Large intestine (tissue), 3 donors: ENCODE measurements around the gene KIT. TPM values are rescaled to one million over a fixed set of nuclear protein-coding genes. Genes with fewer than 3 reads are reported as not detected.
"Not testable (repeated sequence)": the region's sequence is repeated elsewhere in the genome, so short reads cannot be mapped to it uniquely, and the experiment has no call there.

Experiments
- DNase-seq, 2 donors: peaks; one replicate each; pipeline versions ENCODE4 v3.0.0 to v3.0.0-alpha.2; 2013
- H3K27ac ChIP-seq: one replicate; pipeline ENCODE4 v1.5.1; 2013; ENCODE audit warnings: low read length
- H3K27me3 ChIP-seq: 2 replicates; pipeline ENCODE4 v1.6.1; 2013; ENCODE audit warnings: low read length; ENCODE audit not compliant: control insufficient read depth, insufficient read depth
- H3K36me3 ChIP-seq: 2 replicates; pipeline ENCODE4 v1.6.1; 2013; ENCODE audit warnings: low read length; ENCODE audit not compliant: control insufficient read depth, insufficient read depth
- H3K4me1 ChIP-seq: one replicate; pipeline ENCODE4 v1.6.1; 2013; ENCODE audit warnings: low read length; ENCODE audit not compliant: control insufficient read depth, insufficient read depth
- H3K4me3 ChIP-seq: one replicate; pipeline ENCODE4 v1.5.1; 2013; ENCODE audit warnings: low read length
- H3K9me3 ChIP-seq: one replicate; pipeline ENCODE4 v1.6.1; 2013; ENCODE audit warnings: mild to moderate bottlenecking, low read depth, low read length, moderate library complexity; ENCODE audit not compliant: control insufficient read depth
- WGBS: methylation state at CpG from one replicate; pipeline ENCODE4 v1.1.5; 2013; ENCODE audit warnings: low lambda C conversion rate; ENCODE audit not compliant: insufficient coverage; 5-methylcytosine and 5-hydroxymethylcytosine counted together
- polyA plus RNA-seq: library from polyadenylated mRNA; unstranded; fragments of 120-200 nt; gene quantifications from one replicate; pipeline ENCODE4 v1.2.1, GENCODE V29; 2013

The KIT gene
- polyA plus RNA-seq, 1 donor = 20.3 TPM

GRCh38 chr4:54637325-54637724, 20.4 kb upstream of the KIT start:
- H3K27me3 ChIP-seq = no peaks in the 10 kb centered on the region
- WGBS = 40% methylated on average over 1 of the region's 4 CpGs
- no peaks in the 10 kb centered on the region for H3K36me3 ChIP-seq
- no peak overlapping the region for H3K27ac ChIP-seq
- peaks cover 4% of the 10 kb centered on the region for H3K9me3 ChIP-seq
- no peak for DNase-seq
- no peak overlapping the region for H3K4me3 ChIP-seq
- no peaks in the 10 kb centered on the region for H3K4me1 ChIP-seq

GRCh38 chr4:54641101-54641500, 16.7 kb upstream of the KIT start:
- not testable (repeated sequence) for H3K27ac ChIP-seq, H3K9me3 ChIP-seq, DNase-seq, H3K4me1 ChIP-seq, H3K36me3 ChIP-seq, H3K27me3 ChIP-seq, H3K4me3 ChIP-seq
- WGBS = 100% methylated on average over 3 of the region's 9 CpGs

GRCh38 chr4:54643172-54643571, 14.6 kb upstream of the KIT start:
- Histone ChIP-seq H3K4me3 (no peak overlapping the region), H3K27ac (no peak overlapping the region), H3K27me3 (no peaks in the 10 kb centered on the region), H3K9me3 (no peaks in the 10 kb centered on the region), H3K36me3 (no peaks in the 10 kb centered on the region), H3K4me1 (peaks cover 4% of the 10 kb centered on the region)
- WGBS = no CpG with 5 or more reads among the region's 5 CpGs
- peak in 1 of 2 donors; percentile 72 for DNase-seq

- peaks cover 4% of the 10 kb centered on the region for H3K4me1 ChIP-seq
- no peaks in the 10 kb centered on the region for H3K27me3 ChIP-seq
- WGBS = 40% methylated on average over 1 of the region's 6 CpGs
- no peak overlapping the region for H3K4me3 ChIP-seq
- DNase-seq = no peak
- H3K27ac ChIP-seq = no peak overlapping the region
- no peaks in the 10 kb centered on the region for H3K9me3 ChIP-seq
- no peaks in the 10 kb centered on the region for H3K36me3 ChIP-seq
Measured at GRCh38 chr4:54643958-54644751, 13.6 kb upstream of the KIT start.

GRCh38 chr4:54645830-54646229, 11.9 kb upstream of the KIT start:
- Histone ChIP-seq H3K9me3 (no peaks in the 10 kb centered on the region), H3K27ac (no peak overlapping the region)
- no CpG with 5 or more reads among the region's 1 CpG for WGBS

GRCh38 chr4:54647070-54647469, 10.7 kb upstream of the KIT start:
- Histone ChIP-seq H3K27ac (no peak overlapping the region), H3K4me3 (no peak overlapping the region), H3K4me1 (peaks cover 4% of the 10 kb centered on the region), H3K36me3 (no peaks in the 10 kb centered on the region), H3K27me3 (no peaks in the 10 kb centered on the region), H3K9me3 (no peaks in the 10 kb centered on the region)
- DNase-seq = no peak
- WGBS = 40% methylated on average over 1 of the region's 4 CpGs

More at GRCh38 chr4:54645830-54646229, 11.9 kb upstream of the KIT start:
- H3K4me3 ChIP-seq = no peak overlapping the region
- peaks cover 4% of the 10 kb centered on the region for H3K4me1 ChIP-seq
- no peaks in the 10 kb centered on the region for H3K27me3 ChIP-seq
- H3K36me3 ChIP-seq = no peaks in the 10 kb centered on the region
- no peak for DNase-seq

GRCh38 chr4:54651050-54651449, 6.7 kb upstream of the KIT start:
- no peaks in the 10 kb centered on the region for H3K36me3 ChIP-seq
- H3K4me3 ChIP-seq = no peak overlapping the region
- H3K27me3 ChIP-seq = peaks cover 5% of the 10 kb centered on the region

GRCh38 chr4:54654753-54655152, 3.0 kb upstream of the KIT start:
- H3K36me3 ChIP-seq = no peaks in the 10 kb centered on the region
- H3K27me3 ChIP-seq = peaks cover 34% of the 10 kb centered on the region
- no peak for DNase-seq
- 100% methylated on average over 1 of the region's 4 CpGs for WGBS
- H3K4me3 ChIP-seq = no peak overlapping the region
- no peak overlapping the region for H3K27ac ChIP-seq
- H3K9me3 ChIP-seq = peaks cover 14% of the 10 kb centered on the region
- H3K4me1 ChIP-seq = peaks cover 12% of the 10 kb centered on the region

More at GRCh38 chr4:54651050-54651449, 6.7 kb upstream of the KIT start:
- H3K27ac ChIP-seq = no peak overlapping the region
- WGBS = 100% methylated on average over 1 of the region's 3 CpGs
- no peaks in the 10 kb centered on the region for H3K9me3 ChIP-seq
- DNase-seq = no peak
- H3K4me1 ChIP-seq = no peaks in the 10 kb centered on the region

- Histone ChIP-seq H3K27me3 (peaks cover 46% of the 10 kb centered on the region), H3K9me3 (peaks cover 14% of the 10 kb centered on the region), H3K4me3 (peak overlapping the region; percentile 61), H3K36me3 (no peaks in the 10 kb centered on the region), H3K27ac (no peak overlapping the region), H3K4me1 (peaks cover 16% of the 10 kb centered on the region)
- no CpG with 5 or more reads among the region's 26 CpGs for WGBS
- peak in 1 of 2 donors; percentile 31 for DNase-seq
Measured at GRCh38 chr4:54657185-54657550, 589 bp upstream of the KIT start.

- no peaks in the 10 kb centered on the region for H3K36me3 ChIP-seq
- peak overlapping the region; percentile 61 for H3K4me3 ChIP-seq
- peaks cover 46% of the 10 kb centered on the region for H3K27me3 ChIP-seq
- H3K4me1 ChIP-seq = peaks cover 16% of the 10 kb centered on the region
- H3K9me3 ChIP-seq = peaks cover 14% of the 10 kb centered on the region
- DNase-seq = peak in 1 of 2 donors; percentile 63
- no peak overlapping the region for H3K27ac ChIP-seq
- no CpG with 5 or more reads among the region's 81 CpGs for WGBS
Measured at GRCh38 chr4:54658252-54659093, 716 bp downstream of the KIT start.
